ENCODE measurements around the gene CDKAL1. TPM values are rescaled to one million over a fixed set of nuclear protein-coding genes. Genes with fewer than 3 reads are reported as not detected.

Gene CDKAL1
- total and polyA plus RNA-seq, 10 donors = 4.8 to 26.9 (median 20.1) TPM

- intact Hi-C loops (cut with DNase I; ENCODE audit: low total_unique reads) = no loop called here
- no peak overlapping the region for H3K27ac ChIP-seq
- H3K36me3 ChIP-seq = no peaks in the 10 kb centered on the region
- TF ChIP-seq POLR2A (IDR thresholded peaks at IDR 0.05) (no peak), POLR2AphosphoS5 (IDR thresholded peaks at IDR 0.05) (no peak), CTCF (IDR thresholded peaks at IDR 0.05 in 8 of 11, conservative IDR thresholded peaks at IDR 0.05 in 3 of 11) (no peak)
- 72 to 88% (median 73%) methylated on average over 6 of the region's 6 CpGs for WGBS, 5 donors
- no peak for DNase-seq
- H3K27me3 ChIP-seq (replicated peaks in 1 of 7) = no peaks in the 10 kb centered on the region
- H3K9me3 ChIP-seq = no peaks in the 10 kb centered on the region
- H3K4me1 ChIP-seq = peaks cover 0 to 3% (median 0%) of the 10 kb centered on the region in 6 donors
- no peak overlapping the region for H3K4me3 ChIP-seq
Observed at GRCh38 chr6:20669571-20670314, 135.5 kb downstream of the CDKAL1 start.

GRCh38 chr6:20670750-20671149 is 136.5 kb downstream of the CDKAL1 start:
- no peaks in the 10 kb centered on the region for H3K27me3 ChIP-seq (replicated peaks in 1 of 7)
- H3K4me3 ChIP-seq = no peak overlapping the region
- intact Hi-C loops (cut with DNase I; ENCODE audit: low total_unique reads) = no loop called here
- no peaks in the 10 kb centered on the region for H3K9me3 ChIP-seq
- peaks cover 0 to 5% (median 0%) of the 10 kb centered on the region in 6 donors for H3K4me1 ChIP-seq
- 95 to 97% (median 97%) methylated on average over 2 of the region's 2 CpGs for WGBS, 5 donors
- H3K36me3 ChIP-seq = no peaks in the 10 kb centered on the region
- TF ChIP-seq POLR2A (IDR thresholded peaks at IDR 0.05) = no peak
- no peak for TF ChIP-seq POLR2AphosphoS5 (IDR thresholded peaks at IDR 0.05)
- TF ChIP-seq CTCF (IDR thresholded peaks at IDR 0.05 in 8 of 11, conservative IDR thresholded peaks at IDR 0.05 in 3 of 11) = no peak
- no peak overlapping the region for H3K27ac ChIP-seq
- no peak for DNase-seq

- no peak for DNase-seq
- intact Hi-C loops (cut with DNase I; ENCODE audit: low total_unique reads) = no loop called here
- TF ChIP-seq POLR2A (IDR thresholded peaks at IDR 0.05) (no peak), POLR2AphosphoS5 (IDR thresholded peaks at IDR 0.05) (no peak), CTCF (IDR thresholded peaks at IDR 0.05 in 8 of 11, conservative IDR thresholded peaks at IDR 0.05 in 3 of 11) (no peak)
- H3K36me3 ChIP-seq = no peaks in the 10 kb centered on the region
- WGBS, 5 donors = 93 to 100% (median 96%) methylated on average over 2 of the region's 2 CpGs
- H3K27ac ChIP-seq = no peak overlapping the region
- H3K9me3 ChIP-seq = no peaks in the 10 kb centered on the region
- no peak overlapping the region for H3K4me3 ChIP-seq
- peaks cover 0 to 5% (median 0%) of the 10 kb centered on the region in 6 donors for H3K4me1 ChIP-seq
- H3K27me3 ChIP-seq (replicated peaks in 1 of 7) = no peaks in the 10 kb centered on the region
Observed at GRCh38 chr6:20672038-20672437, 137.8 kb downstream of the CDKAL1 start.

- Histone ChIP-seq H3K27ac (no peak overlapping the region), H3K9me3 (no peaks in the 10 kb centered on the region), H3K36me3 (no peaks in the 10 kb centered on the region), H3K4me1 (peaks cover 0 to 5% (median 0%) of the 10 kb centered on the region in 6 donors), H3K4me3 (no peak overlapping the region), H3K27me3 (replicated peaks in 1 of 7) (no peaks in the 10 kb centered on the region)
- intact Hi-C loops (cut with DNase I; ENCODE audit: low total_unique reads) = no loop called here
- no peak for TF ChIP-seq POLR2AphosphoS5 (IDR thresholded peaks at IDR 0.05)
- TF ChIP-seq POLR2A (IDR thresholded peaks at IDR 0.05) = no peak
- TF ChIP-seq CTCF (IDR thresholded peaks at IDR 0.05 in 8 of 11, conservative IDR thresholded peaks at IDR 0.05 in 3 of 11) = no peak
- DNase-seq = no peak
- 92 to 98% (median 98%) methylated on average over 4 of the region's 4 CpGs for WGBS, 5 donors
Observed at GRCh38 chr6:20673458-20673857, 139.2 kb downstream of the CDKAL1 start.

All from spleen (tissue), 11 donors.